SK-N-SH (cell line): ENCODE results near the gene HINFP. TPM values are rescaled to one million over a fixed set of nuclear protein-coding genes. Genes with fewer than 3 reads are reported as not detected.

ENCODE experiments used
- CTCF ChIA-PET: fragments of 300-600, 350-600 bp; formaldehyde crosslinking; extraction: SDS; loops from one replicate; lab custom pipeline; 2021; lab: Yijun Ruan, JAX
- POLR2A ChIA-PET: fragments of 350-600 bp; sonication (Branson Sonifier 250); formaldehyde crosslinking; extraction: SDS; loops from one replicate; lab custom pipeline; 2020; ENCODE audit warnings: antibody characterized with exemption, inconsistent platforms; lab: Yijun Ruan, JAX
- DNase-seq: peaks from one replicate; pipeline ENCODE4 v3.0.0; 2012
- H2AFZ ChIP-seq: fragments of 200-600 bp; sonication (generic); 2 replicates; pipeline ENCODE4 v1.8.1; 2016; ENCODE audit warnings: antibody characterized with exemption, mild to moderate bottlenecking, low read depth
- H3F3A ChIP-seq: fragments of 200-600 bp; sonication (generic); replicated peaks from 2 replicates; pipeline ENCODE3; 2016; ENCODE audit warnings: antibody characterized with exemption, mild to moderate bottlenecking; ENCODE audit not compliant: insufficient read depth
- H3K27ac ChIP-seq, 2 experiments: fragments of 200-500 bp in 1 of 2; fragments of 200-600 bp in 1 of 2; sonication (Bioruptor generic) in 1 of 2; sonication (generic), shearing (Covaris generic) in 1 of 2; 2 replicates each; pipeline versions ENCODE4 v1.5.1 to v1.6.1; 2014 to 2016; ENCODE audit warnings: low read depth in 2 of 2, inconsistent platforms in 1 of 2, low read length in 1 of 2, mild to moderate bottlenecking in 1 of 2, mixed read lengths in 1 of 2
- H3K27me3 ChIP-seq: fragments of 200-600 bp; sonication (generic), shearing (Covaris generic); 2 replicates; pipeline ENCODE4 v1.6.1; 2016; ENCODE audit warnings: mixed run types; ENCODE audit not compliant: insufficient read depth
- H3K36me3 ChIP-seq, 2 experiments: fragments of 200-500 bp in 1 of 2; fragments of 200-600 bp in 1 of 2; sonication (Bioruptor generic) in 1 of 2; sonication (generic) in 1 of 2; replicated peaks in 1 of 2; 2 replicates each; pipeline versions ENCODE3 to v1.5.1; 2014 to 2016; ENCODE audit warnings: low read length in 1 of 2, mild to moderate bottlenecking in 1 of 2; ENCODE audit not compliant: insufficient read depth in 2 of 2, control insufficient read depth in 1 of 2
- H3K4me1 ChIP-seq, 2 experiments: fragments of 200-500 bp in 1 of 2; fragments of 200-600 bp in 1 of 2; sonication (Bioruptor generic) in 1 of 2; sonication (generic), shearing (Covaris generic) in 1 of 2; 2 replicates each; pipeline versions ENCODE4 v1.5.1 to v1.6.1; 2014 to 2016; ENCODE audit warnings: low read depth in 1 of 2, low read length in 1 of 2, mixed run types in 1 of 2; ENCODE audit not compliant: insufficient read depth in 2 of 2, control insufficient read depth in 1 of 2
- H3K4me2 ChIP-seq: fragments of 200-600 bp; sonication (generic), shearing (Covaris generic); 2 replicates; pipeline ENCODE4 v1.6.1; 2017; ENCODE audit warnings: mixed run types
- H3K4me3 ChIP-seq, 2 experiments: fragments of 200-500 bp in 1 of 2; fragments of 200-600 bp in 1 of 2; sonication (Bioruptor generic) in 1 of 2; sonication (generic), shearing (Covaris generic) in 1 of 2; 2 replicates each; pipeline versions ENCODE4 v1.5.1 to v1.8.1; 2014 to 2016; ENCODE audit warnings: low read depth in 2 of 2, inconsistent platforms in 1 of 2, low read length in 1 of 2, mild to moderate bottlenecking in 1 of 2, mixed read lengths in 1 of 2, moderate library complexity in 1 of 2
- H3K79me2 ChIP-seq: fragments of 200-600 bp; sonication (generic); 2 replicates; pipeline ENCODE4 v1.8.1; 2017; ENCODE audit warnings: mild to moderate bottlenecking; ENCODE audit not compliant: insufficient read depth
- H3K9ac ChIP-seq: fragments of 200-600 bp; sonication (generic); 2 replicates; pipeline ENCODE4 v1.6.1; 2017; ENCODE audit warnings: mixed run types
- H3K9me2 ChIP-seq: fragments of 200-600 bp; sonication (generic); 2 replicates; pipeline ENCODE4 v1.6.1; 2017; ENCODE audit warnings: mixed run types
- H3K9me3 ChIP-seq: fragments of 200-600 bp; sonication (generic); 2 replicates; pipeline ENCODE4 v1.6.1; 2017; ENCODE audit warnings: mixed run types, mild to moderate bottlenecking, moderate library complexity
- H4K20me1 ChIP-seq: fragments of 200-600 bp; sonication (generic); 2 replicates; pipeline ENCODE4 v1.6.1; 2017; ENCODE audit warnings: mild to moderate bottlenecking, mixed run types; ENCODE audit not compliant: insufficient read depth
- CTCF ChIP-seq: fragments of 200-600 bp; sonication (generic); IDR thresholded peaks from 2 replicates; pipeline ENCODE4 v1.6.1; 2017; ENCODE audit warnings: antibody characterized with exemption, mild to moderate bottlenecking, moderate library complexity
- EZH2phosphoT487 ChIP-seq: fragments of 200-600 bp; sonication (generic); IDR thresholded peaks from 2 replicates; pipeline ENCODE4 v1.6.1; 2017; ENCODE audit warnings: low read depth, mixed run types, mild to moderate bottlenecking, antibody characterized with exemption, moderate library complexity, borderline replicate concordance
- FOXJ3 ChIP-seq: sonication (generic); formaldehyde crosslinking; IDR thresholded peaks from 2 replicates; pipeline ENCODE4 v1.5.1; 2020; ENCODE audit warnings: mild to moderate bottlenecking, missing genetic modification reagents
- JUND ChIP-seq: IDR thresholded peaks from 2 replicates; pipeline ENCODE4 v1.4.0; 2012
- NFIC ChIP-seq: IDR thresholded peaks from 2 replicates; pipeline ENCODE4 v1.4.0; 2012; ENCODE audit warnings: borderline replicate concordance
- POLR2AphosphoS5 ChIP-seq: IDR thresholded peaks from 2 replicates; pipeline ENCODE4 v1.6.1; 2012; ENCODE audit warnings: low read depth, low read length
- RCOR1 ChIP-seq: fragments of 150-350 bp; IDR thresholded peaks from 2 replicates; pipeline ENCODE4 v1.6.1; 2017; ENCODE audit warnings: antibody characterized with exemption, low read length
- REST ChIP-seq: IDR thresholded peaks from 2 replicates; pipeline ENCODE4 v1.6.1; 2012; ENCODE audit warnings: mild to moderate bottlenecking, low read depth, low read length, moderate library complexity
- RXRA ChIP-seq: IDR thresholded peaks from 2 replicates; pipeline ENCODE4 v1.4.0; 2012; ENCODE audit warnings: low read depth, mild to moderate bottlenecking, borderline replicate concordance
- WGBS: methylation state at CpG from one replicate; pipeline ENCODE4 v1.1.6; 2017; ENCODE audit warnings: low lambda C conversion rate; 5-methylcytosine and 5-hydroxymethylcytosine counted together
- polyA plus RNA-seq, 3 experiments: library from polyadenylated mRNA; depleted of rRNA; stranded (reverse); fragments of >200 nt; gene quantifications; 2 replicates each; pipeline ENCODE4 v1.2.3, GENCODE V29; 2012

HINFP gene
- polyA plus RNA-seq, 1 of the 3 experiments (the other 2 are of a cell fraction), result 21.8 TPM

GRCh38 chr11:119115484-119116234 lies 5.7 kb upstream of the HINFP start:
- WGBS, result 90% methylated on average over 24 of the region's 24 CpGs
- ChIA-PET CTCF (interaction anchor here (1.3 to 2.0 kb wide), 2 partner anchors 13 to 16 kb away, joined by 3 to 6 read pairs; partner anchors contain the start of gene DPAGT1), POLR2A (no interaction called here)
- H3K27me3 ChIP-seq, result no peaks in the 10 kb centered on the region
- H3K36me3 ChIP-seq, result peaks cover 0 to 48% of the 10 kb centered on the region in 2 experiments
- no peaks in the 10 kb centered on the region for H4K20me1 ChIP-seq
- H3K9me2 ChIP-seq, result no peaks in the 10 kb centered on the region
- no peak overlapping the region for H3K4me2 ChIP-seq
- H3K4me3 ChIP-seq, result no peak overlapping the region
- no peak for DNase-seq
- H3K9me3 ChIP-seq, result no peaks in the 10 kb centered on the region
- TF ChIP-seq POLR2AphosphoS5 (no peak), EZH2phosphoT487 (no peak), RCOR1 (no peak), JUND (no peak), NFIC (no peak), RXRA (no peak), FOXJ3 (CRISPR knock-in tag) (no peak), REST (no peak), CTCF (no peak)
- no peak overlapping the region for H3K27ac ChIP-seq
- no peak overlapping the region for H2AFZ ChIP-seq
- H3F3A ChIP-seq, result peaks cover 12% of the 10 kb centered on the region
- H3K79me2 ChIP-seq, result no peaks in the 10 kb centered on the region
- no peak overlapping the region for H3K9ac ChIP-seq
- H3K4me1 ChIP-seq, result peaks cover 5 to 6% of the 10 kb centered on the region in 2 experiments; a peak in 3 of 4 replicates

DNA sequence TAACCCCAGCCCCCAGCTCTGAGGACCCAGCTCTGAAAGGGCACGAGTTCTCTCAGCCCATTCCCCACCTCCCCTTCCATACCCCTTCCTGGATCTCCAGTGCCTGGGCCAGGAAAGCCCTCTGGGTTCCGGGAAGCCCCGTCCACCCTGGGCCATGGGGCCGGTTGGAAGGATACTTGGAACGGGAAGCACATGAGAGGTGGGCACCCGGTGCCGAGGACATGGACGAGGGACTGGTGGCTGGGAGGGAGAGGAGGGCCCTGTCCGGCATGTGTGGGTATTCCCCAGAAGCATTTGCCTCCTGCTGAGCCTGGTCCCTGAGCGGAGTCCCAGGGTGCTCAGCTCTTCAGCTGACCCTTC lies 5.2 kb upstream of the HINFP start:
- Histone ChIP-seq H3K9ac (no peak overlapping the region), H2AFZ (no peak overlapping the region), H4K20me1 (no peaks in the 10 kb centered on the region), H3K4me1 (peaks cover 7 to 9% of the 10 kb centered on the region in 2 experiments; a peak in 3 of 4 replicates), H3K27me3 (no peaks in the 10 kb centered on the region), H3K9me2 (no peaks in the 10 kb centered on the region), H3K79me2 (no peaks in the 10 kb centered on the region), H3K27ac (no peak overlapping the region), H3K4me2 (no peak overlapping the region), H3K9me3 (no peaks in the 10 kb centered on the region), H3K4me3 (no peak overlapping the region), H3F3A (peaks cover 12% of the 10 kb centered on the region), H3K36me3 (peaks cover 0 to 44% of the 10 kb centered on the region in 2 experiments)
- no peak for DNase-seq
- POLR2A ChIA-PET, result no interaction called here
- no peak for TF ChIP-seq EZH2phosphoT487
- CTCF ChIA-PET, result interaction anchor here (2.0 kb wide), 1 partner anchor 14 kb away, joined by 6 read pairs; the partner anchor contains the start of gene DPAGT1
- 80% methylated on average over 4 of the region's 10 CpGs for whole genome bisulfite sequencing
